CD4-positive, alpha-beta T cell treated with Interleukin-2 at 100 ng/mL for 4 hours (primary cell): ENCODE data around the gene MOG.

ENCODE experiments used
- DNase-seq: peaks from one replicate; pipeline ENCODE4 v3.0.0-alpha.2; 2020; ENCODE audit warnings: low spot score

Gene MOG

GRCh38 chr6:29656798-29657197, at the start of gene MOG:
TSS of gene MOG (plus strand) at chr6:29657092. CDS start at chr6:29657210, 118 bp downstream.
- no peak for DNase-seq

GRCh38 chr6:29608131-29608530, 48.8 kb upstream of the MOG start:
- DNase-seq, result no peak

- no peak for DNase-seq
Observed at GRCh38 chr6:29610540-29610939, 46.4 kb upstream of the MOG start.

GRCh38 chr6:29611426-29611825, 45.5 kb upstream of the MOG start:
- DNase-seq, result no peak

GRCh38 chr6:29617782-29618554, 38.9 kb upstream of the MOG start:
- no peak for DNase-seq

GRCh38 chr6:29619578-29620160, 37.2 kb upstream of the MOG start:
- no peak for DNase-seq

- no peak for DNase-seq
Observed at GRCh38 chr6:29620630-29621029, 36.3 kb upstream of the MOG start.

GRCh38 chr6:29624520-29624961, 32.4 kb upstream of the MOG start:
- no peak for DNase-seq

GRCh38 chr6:29625337-29625930, 31.5 kb upstream of the MOG start:
- no peak for DNase-seq

GRCh38 chr6:29626948-29627754, 29.7 kb upstream of the MOG start:
- DNase-seq, result no peak

- peak; percentile 45 for DNase-seq
Observed at GRCh38 chr6:29627755-29628418, 29.0 kb upstream of the MOG start.

- peak; percentile 38 for DNase-seq
Observed at GRCh38 chr6:29628419-29629281, 28.2 kb upstream of the MOG start.

GRCh38 chr6:29629571-29629970, 27.3 kb upstream of the MOG start:
- DNase-seq, result no peak

GRCh38 chr6:29630315-29630714, 26.6 kb upstream of the MOG start:
- DNase-seq, result no peak

GRCh38 chr6:29631209-29631810, 25.6 kb upstream of the MOG start:
- no peak for DNase-seq

- peak; percentile 60 for DNase-seq
Observed at GRCh38 chr6:29631860-29632731, 24.8 kb upstream of the MOG start.

GRCh38 chr6:29632789-29633533, 23.9 kb upstream of the MOG start, which contains the start of gene GABBR1:
TSS of gene GABBR1 (minus strand) at chr6:29633183. CDS start at chr6:29632385, 798 bp downstream.
- peak; percentile 69 for DNase-seq

- no peak for DNase-seq
Observed at GRCh38 chr6:29633534-29633905, 23.4 kb upstream of the MOG start.

GRCh38 chr6:29637247-29637646, 19.6 kb upstream of the MOG start:
- DNase-seq, result no peak
